A673 (cell line): ENCODE measurements around the gene ZNF688. TPM values are rescaled to one million over a fixed set of nuclear protein-coding genes. Genes with fewer than 3 reads are reported as not detected.

Experiments
- BruUV-seq: library from RNA; stranded (reverse); fragments of 400-500 nt; replicated peaks from 2 replicates; lab custom pipeline; 2021; lab: Mats Ljungman, UMichigan
- CTCF ChIA-PET: fragments of 300-600 bp; sonication (Branson Sonifier 250); formaldehyde crosslinking; loops from one replicate; lab custom pipeline; 2022; ENCODE audit warnings: antibody characterized with exemption; lab: Charles Lee
- POLR2A ChIA-PET: fragments of 300-600 bp; sonication (Branson Sonifier 250); formaldehyde crosslinking; loops from one replicate; lab custom pipeline; 2022; ENCODE audit warnings: antibody characterized with exemption; ENCODE audit not compliant: low non-redundant PET; lab: Charles Lee
- DNase-seq: peaks from one replicate; pipeline ENCODE4 v3.0.0-alpha.2; 2015; ENCODE audit warnings: low spot score
- H3K27ac ChIP-seq: fragments of 200-600 bp; sonication (generic); 2 replicates; pipeline ENCODE4 v1.5.1; 2016; ENCODE audit warnings: mixed run types, low read depth, mild to moderate bottlenecking, mixed read lengths, antibody characterized with exemption, low read length; ENCODE audit not compliant: poor library complexity, severe bottlenecking
- H3K27me3 ChIP-seq: fragments of 200-600 bp; sonication (generic); replicated peaks from 2 replicates; pipeline ENCODE4 v1.6.1; 2017; ENCODE audit warnings: mixed run types, low read depth, mild to moderate bottlenecking, mixed read lengths, antibody characterized with exemption, low read length; ENCODE audit not compliant: insufficient read depth, poor library complexity
- H3K36me3 ChIP-seq: fragments of 200-600 bp; sonication (generic); 2 replicates; pipeline ENCODE4 v1.6.1; 2016; ENCODE audit warnings: mixed run types, mild to moderate bottlenecking, mixed read lengths, antibody characterized with exemption, low read length; ENCODE audit not compliant: insufficient read depth, poor library complexity, severe bottlenecking
- H3K4me1 ChIP-seq: fragments of 200-600 bp; sonication (generic); 2 replicates; pipeline ENCODE4 v1.6.1; 2017; ENCODE audit warnings: mixed run types, mild to moderate bottlenecking, mixed read lengths, antibody characterized with exemption, low read length; ENCODE audit not compliant: insufficient read depth, poor library complexity, severe bottlenecking
- H3K4me3 ChIP-seq: fragments of 200-600 bp; sonication (generic); 2 replicates; pipeline ENCODE4 v1.5.1; 2016; ENCODE audit warnings: low read depth, mixed run types, mild to moderate bottlenecking, mixed read lengths, low read length; ENCODE audit not compliant: poor library complexity, severe bottlenecking
- H3K9me3 ChIP-seq: fragments of 200-600 bp; sonication (generic); 2 replicates; pipeline ENCODE4 v1.6.1; 2016; ENCODE audit warnings: mixed run types, low read depth, mild to moderate bottlenecking, mixed read lengths, antibody characterized with exemption, low read length; ENCODE audit not compliant: poor library complexity, severe bottlenecking
- EZH2 ChIP-seq: fragments of 200-600 bp; sonication (generic); IDR thresholded peaks from 2 replicates; pipeline ENCODE4 v1.6.1; 2017; ENCODE audit warnings: borderline replicate concordance, low read depth, mild to moderate bottlenecking, mixed read lengths, antibody characterized with exemption, low read length; ENCODE audit not compliant: poor library complexity, severe bottlenecking
- intact Hi-C: fragments of 100-400 bp; cut with micrococcal nuclease; formaldehyde crosslinking; loops from one replicate; pipeline ENCODE4 v1.10.0; 2022; ENCODE audit not compliant: unreplicated experiment
- total RNA-seq: library from RNA; stranded (reverse); gene quantifications from 2 replicates; pipeline ENCODE4 v1.2.3, GENCODE V29; 2021
- TF ChIP-seq, protein P1 (sequence below): fragments of 300-800, 200-600 bp; sonication (generic); conservative IDR thresholded peaks from 2 replicates; pipeline ENCODE4 v1.5.1; 2017; ENCODE audit warnings: low read depth, mild to moderate bottlenecking, antibody characterized with exemption, low read length, moderate library complexity, mixed read lengths

Gene ZNF688
- total RNA-seq, 1 experiment from 2014 or later = 8.5 TPM

DNA sequence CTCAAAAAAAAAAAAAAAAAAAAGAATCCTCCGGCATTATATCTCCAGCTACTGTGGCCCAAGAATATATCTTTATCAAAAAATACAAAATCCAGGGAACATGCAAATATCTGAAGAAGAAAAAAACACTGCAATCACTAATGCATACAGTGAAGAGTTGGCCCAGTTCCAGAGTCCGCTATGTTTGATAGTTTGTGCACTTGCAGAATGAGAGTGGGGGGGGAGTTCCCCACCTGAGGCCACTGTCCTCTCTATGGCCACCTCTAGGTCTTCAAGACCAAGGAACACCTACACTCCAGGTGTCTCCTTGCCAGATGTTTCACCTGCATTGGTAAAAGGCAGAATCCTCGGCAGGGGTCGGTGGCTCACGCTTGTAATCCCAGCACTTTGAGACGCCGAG lies 9.9 kb upstream of the ZNF688 start:
- ChIA-PET CTCF (no interaction called here), POLR2A (interaction anchor here (0.6 kb wide), 1 partner anchor 9 kb away, joined by 5 read pairs; no protein-coding TSS in a partner anchor)
- intact Hi-C loops = no loop called here
- no TSS peak for BruUV-seq
- TF ChIP-seq, protein P1, sequence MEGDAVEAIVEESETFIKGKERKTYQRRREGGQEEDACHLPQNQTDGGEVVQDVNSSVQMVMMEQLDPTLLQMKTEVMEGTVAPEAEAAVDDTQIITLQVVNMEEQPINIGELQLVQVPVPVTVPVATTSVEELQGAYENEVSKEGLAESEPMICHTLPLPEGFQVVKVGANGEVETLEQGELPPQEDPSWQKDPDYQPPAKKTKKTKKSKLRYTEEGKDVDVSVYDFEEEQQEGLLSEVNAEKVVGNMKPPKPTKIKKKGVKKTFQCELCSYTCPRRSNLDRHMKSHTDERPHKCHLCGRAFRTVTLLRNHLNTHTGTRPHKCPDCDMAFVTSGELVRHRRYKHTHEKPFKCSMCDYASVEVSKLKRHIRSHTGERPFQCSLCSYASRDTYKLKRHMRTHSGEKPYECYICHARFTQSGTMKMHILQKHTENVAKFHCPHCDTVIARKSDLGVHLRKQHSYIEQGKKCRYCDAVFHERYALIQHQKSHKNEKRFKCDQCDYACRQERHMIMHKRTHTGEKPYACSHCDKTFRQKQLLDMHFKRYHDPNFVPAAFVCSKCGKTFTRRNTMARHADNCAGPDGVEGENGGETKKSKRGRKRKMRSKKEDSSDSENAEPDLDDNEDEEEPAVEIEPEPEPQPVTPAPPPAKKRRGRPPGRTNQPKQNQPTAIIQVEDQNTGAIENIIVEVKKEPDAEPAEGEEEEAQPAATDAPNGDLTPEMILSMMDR = no peak
- no peak for TF ChIP-seq EZH2
- no peak for DNase-seq
- no peaks in the 10 kb centered on the region for H3K4me1 ChIP-seq
- H3K36me3 ChIP-seq = peaks cover 32% of the 10 kb centered on the region
- no peak overlapping the region for H3K4me3 ChIP-seq
- no peaks in the 10 kb centered on the region for H3K9me3 ChIP-seq
- no peaks in the 10 kb centered on the region for H3K27me3 ChIP-seq
- H3K27ac ChIP-seq = no peak overlapping the region

DNA sequence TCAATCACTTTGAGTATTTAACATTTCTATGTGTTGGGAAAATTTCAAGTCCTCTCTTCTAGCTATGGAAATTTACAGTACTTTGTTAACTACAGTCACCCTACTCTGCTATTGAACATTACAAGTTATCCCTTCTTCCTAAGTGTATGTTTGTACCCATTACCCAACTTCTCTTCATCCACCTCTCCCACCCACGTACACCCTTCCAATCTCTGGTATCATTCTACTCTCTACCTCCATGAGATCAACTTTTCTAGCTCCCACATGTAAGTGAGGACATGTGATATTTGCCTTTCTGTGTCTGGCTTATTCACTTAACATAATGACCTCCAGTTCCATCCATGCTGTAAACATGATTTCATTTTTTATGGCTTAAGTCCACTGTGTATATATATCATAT lies 3.2 kb upstream of the ZNF688 start:
- Histone ChIP-seq H3K4me3 (no peak overlapping the region), H3K27me3 (no peaks in the 10 kb centered on the region), H3K36me3 (peaks cover 3% of the 10 kb centered on the region), H3K27ac (no peak overlapping the region), H3K9me3 (no peaks in the 10 kb centered on the region), H3K4me1 (peaks cover 21% of the 10 kb centered on the region)
- intact Hi-C loops = no loop called here
- DNase-seq = no peak
- no TSS peak for BruUV-seq
- ChIA-PET POLR2A (interaction anchor here (0.6 kb wide), 1 partner anchor 109 kb away, joined by 9 read pairs; no protein-coding TSS in a partner anchor), CTCF (interaction anchor here (0.6 kb wide), 1 partner anchor 12 kb away, joined by 4 read pairs; no protein-coding TSS in a partner anchor)
- no peak for TF ChIP-seq EZH2
- TF ChIP-seq, protein P1 = no peak

DNA sequence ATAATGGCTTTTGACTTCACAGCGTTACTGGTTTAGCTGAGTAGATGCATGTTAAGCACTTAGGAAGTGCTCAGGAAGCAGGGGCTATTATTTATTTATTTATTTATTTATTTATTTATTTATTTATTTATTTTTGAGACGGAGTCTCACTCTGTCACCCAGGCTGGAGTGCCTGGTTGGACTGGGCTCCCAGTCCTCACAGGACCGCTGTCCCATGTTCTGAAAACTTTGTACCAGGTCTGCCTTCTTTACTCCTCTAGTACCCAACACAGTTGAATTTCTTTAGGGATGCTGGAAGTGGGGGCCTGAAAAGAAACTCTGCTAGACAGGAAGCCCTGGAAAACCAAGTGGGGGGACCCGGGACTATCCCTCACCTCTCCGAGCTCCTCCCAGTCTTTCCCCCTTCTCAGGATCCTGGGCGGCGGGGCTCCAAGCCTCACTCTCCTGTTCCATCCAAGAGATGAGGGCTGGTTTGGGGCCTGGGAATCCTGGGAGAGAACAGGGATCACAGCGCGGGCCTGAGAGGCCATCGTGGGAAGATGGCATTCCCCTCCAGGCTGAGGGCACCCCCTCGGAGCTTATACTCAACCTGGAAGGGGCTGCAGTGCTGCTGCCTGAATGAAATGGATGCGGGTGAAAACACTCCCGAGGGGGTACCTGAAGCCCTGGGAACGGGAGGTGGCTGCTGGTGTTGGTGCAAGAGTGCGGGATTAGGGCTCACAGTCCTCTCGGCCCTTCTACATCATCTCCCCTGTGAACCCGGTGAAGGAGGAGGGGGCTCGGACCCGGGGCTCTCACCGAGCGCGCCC lies 674 bp downstream of the ZNF688 start:
- H3K4me3 ChIP-seq = peak overlapping the region; percentile 72
- TF ChIP-seq EZH2 = no peak
- TF ChIP-seq, protein P1 = no peak
- ChIA-PET CTCF (interaction anchor here (0.7 kb wide), 1 partner anchor 161 kb away, joined by 5 read pairs; no protein-coding TSS in a partner anchor), POLR2A (interaction anchor here (0.5 kb wide), 2 partner anchors 63 to 1005 kb away, joined by 5 read pairs; no protein-coding TSS in a partner anchor)
- H3K27ac ChIP-seq = peak overlapping the region; percentile 90
- H3K4me1 ChIP-seq = peaks cover 34% of the 10 kb centered on the region
- BruUV-seq = no TSS peak
- H3K36me3 ChIP-seq = no peaks in the 10 kb centered on the region
- no peaks in the 10 kb centered on the region for H3K27me3 ChIP-seq
- no peaks in the 10 kb centered on the region for H3K9me3 ChIP-seq
- intact Hi-C loops = no loop called here
- no peak for DNase-seq
